ENCODE data around the gene PRDM9. TPM values are rescaled to one million over a fixed set of nuclear protein-coding genes. Genes with fewer than 3 reads are reported as not detected.

The PRDM9 gene
- total RNA-seq, 1 experiment from 2014 or later = not detected

- DNase-seq (ENCODE audit: low spot score) = peak; percentile 70
Observed at GRCh38 chr5:23527216-23527920, 20.0 kb downstream of the PRDM9 start.

DNA sequence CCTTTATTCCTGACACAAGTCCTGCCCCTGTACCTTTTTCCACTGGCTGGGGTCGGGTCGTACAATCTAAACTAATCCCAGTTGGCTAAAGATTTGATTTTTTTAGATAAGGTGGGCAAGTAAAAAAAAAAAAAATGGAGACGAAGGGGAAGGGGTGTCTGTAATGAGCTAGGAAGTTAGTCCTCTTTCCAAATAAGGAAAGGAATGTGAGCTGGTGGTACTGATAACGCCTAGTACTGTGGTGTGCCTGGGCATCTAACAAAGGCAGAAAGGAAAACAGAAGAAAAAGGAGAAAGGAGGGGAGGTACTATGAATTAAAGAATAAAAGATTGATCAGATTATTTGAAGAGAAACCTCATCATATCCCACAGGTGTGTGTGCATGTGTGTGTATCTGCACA lies 21.3 kb downstream of the PRDM9 start:
- no peak for DNase-seq (ENCODE audit: low spot score)

DNA sequence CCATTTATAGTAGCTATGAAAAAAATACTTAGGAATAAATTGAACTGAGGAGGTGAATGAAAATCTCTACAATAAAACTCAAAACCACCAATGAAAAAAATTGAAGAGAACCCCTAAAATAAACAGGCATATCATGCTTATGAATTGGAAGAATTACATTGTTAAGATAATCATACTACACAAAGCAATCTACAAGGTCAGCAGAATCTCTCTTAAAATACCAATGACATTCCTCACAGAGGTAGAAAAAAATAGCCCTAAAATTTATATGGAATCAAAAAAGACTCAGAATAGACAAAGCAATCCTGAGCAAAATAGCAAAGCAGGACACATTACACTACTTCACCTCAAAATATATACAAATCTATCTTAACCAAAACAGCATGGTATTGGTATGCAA lies 23.2 kb downstream of the PRDM9 start:
- no peak for DNase-seq (ENCODE audit: low spot score)

- no peak for DNase-seq (ENCODE audit: low spot score)
Observed at GRCh38 chr5:23571059-23571458, 63.6 kb downstream of the PRDM9 start.
